GM19193 (cell line): Measurements from ENCODE around the gene GUCY1A2.

ENCODE experiments used
- POLR2A ChIP-seq: IDR thresholded peaks from 4 replicates; pipeline ENCODE4 v1.6.1; 2011; ENCODE audit not compliant: insufficient read depth, insufficient read length; ENCODE audit errors: extremely low read depth

The GUCY1A2 gene

DNA sequence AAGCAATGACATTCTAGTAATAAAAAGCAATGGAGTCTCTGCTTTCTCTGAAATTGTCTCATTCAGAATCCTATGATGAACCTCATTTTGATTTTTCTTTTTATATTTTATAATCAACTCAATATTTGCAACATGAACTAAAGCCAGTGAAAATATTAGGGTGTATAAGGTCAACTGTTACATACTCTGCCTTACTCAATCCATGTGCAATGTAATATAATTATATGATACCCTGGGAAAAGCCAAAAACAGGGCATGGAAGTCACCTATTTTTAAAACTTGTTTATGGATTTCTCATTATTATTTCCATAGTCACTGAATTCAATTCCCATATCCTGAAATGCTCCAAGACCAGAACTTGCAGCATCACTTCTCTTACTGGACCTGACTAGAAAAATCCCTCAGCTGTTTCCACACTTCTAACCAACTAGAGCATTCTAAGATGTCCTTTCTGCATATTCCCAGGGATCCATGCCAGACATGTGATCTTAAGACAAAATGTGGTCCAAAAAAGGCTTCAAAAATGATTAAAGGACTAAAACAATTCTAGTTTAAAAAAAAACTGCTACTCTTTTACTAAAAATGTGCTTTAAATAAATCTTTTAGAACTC lies 97.3 kb downstream of the GUCY1A2 start:
- no peak for TF ChIP-seq POLR2A

DNA sequence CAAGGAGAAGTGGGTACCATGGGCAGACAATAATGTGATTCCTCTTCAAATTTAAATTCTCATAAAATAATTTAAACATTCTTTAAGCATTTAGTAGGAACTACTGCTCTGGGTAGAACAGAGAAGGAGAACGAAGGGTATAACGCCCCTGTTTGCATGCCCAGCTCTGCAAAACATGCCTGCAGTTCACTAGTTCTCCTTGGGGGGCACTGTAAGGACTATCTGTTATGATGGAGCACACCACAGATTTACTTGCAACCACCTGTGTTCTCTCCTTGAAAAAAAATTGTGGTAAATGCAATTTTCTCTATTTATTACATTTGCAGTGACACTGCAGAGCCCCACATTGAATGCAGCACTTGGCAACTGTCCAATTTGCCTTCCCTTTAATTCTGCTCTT lies 100.3 kb downstream of the GUCY1A2 start:
- TF ChIP-seq POLR2A: no peak

DNA sequence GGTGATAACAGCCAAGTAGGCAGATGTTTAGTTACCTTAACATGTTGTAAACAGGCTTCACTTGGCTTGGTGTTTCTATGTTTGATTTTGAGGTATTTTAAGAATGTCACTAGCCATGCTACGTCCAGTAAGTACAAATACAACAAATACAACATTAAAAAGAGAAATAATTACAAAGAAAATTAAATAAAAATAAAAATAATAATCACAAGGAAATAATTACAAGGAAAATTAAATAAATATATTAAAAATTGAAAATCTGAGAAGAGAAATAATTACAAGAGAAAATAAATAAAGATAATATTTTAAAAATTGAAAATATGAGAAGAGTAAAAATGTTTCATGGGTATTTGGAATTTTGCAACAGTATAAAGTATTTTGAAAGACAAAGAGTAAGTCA lies 103.9 kb downstream of the GUCY1A2 start:
- TF ChIP-seq POLR2A: no peak

DNA sequence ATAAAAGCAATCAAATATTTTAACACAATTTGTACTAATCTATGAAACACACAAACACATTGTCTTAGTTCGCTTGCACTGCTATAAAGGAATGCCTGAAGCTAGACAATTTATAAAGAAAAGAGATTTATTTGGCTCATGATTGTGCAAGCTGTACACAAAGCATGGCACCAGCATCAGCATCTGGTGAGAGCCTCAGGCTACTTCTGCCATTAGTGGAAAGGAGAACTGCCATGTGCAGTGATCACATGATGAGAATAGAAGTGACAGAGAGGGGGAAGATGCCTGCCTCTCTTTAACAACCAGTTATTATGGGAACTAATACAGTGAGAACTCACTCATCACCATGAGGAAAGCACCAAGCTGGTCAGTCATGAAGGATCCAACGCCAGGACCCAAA lies 105.1 kb downstream of the GUCY1A2 start:
- TF ChIP-seq POLR2A: no peak

DNA sequence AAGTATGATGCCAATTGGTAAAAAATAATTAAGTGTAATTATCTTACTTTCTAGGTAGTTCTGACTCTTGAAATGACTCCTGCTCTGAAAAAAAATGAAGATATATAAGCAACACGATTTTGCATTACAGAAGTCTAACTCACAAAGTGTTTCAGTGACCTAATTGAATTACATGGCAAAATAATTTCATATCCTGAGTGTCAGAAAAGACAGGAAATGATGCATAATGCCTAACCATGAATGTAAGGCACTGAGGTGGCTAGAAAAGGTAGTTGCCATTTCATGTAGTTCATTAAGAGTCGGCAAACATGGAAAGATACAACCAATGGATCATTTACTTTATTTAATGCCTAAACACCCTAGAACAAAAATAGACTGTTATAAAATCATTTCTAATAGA lies 113.5 kb downstream of the GUCY1A2 start:
- TF ChIP-seq POLR2A: no peak

DNA sequence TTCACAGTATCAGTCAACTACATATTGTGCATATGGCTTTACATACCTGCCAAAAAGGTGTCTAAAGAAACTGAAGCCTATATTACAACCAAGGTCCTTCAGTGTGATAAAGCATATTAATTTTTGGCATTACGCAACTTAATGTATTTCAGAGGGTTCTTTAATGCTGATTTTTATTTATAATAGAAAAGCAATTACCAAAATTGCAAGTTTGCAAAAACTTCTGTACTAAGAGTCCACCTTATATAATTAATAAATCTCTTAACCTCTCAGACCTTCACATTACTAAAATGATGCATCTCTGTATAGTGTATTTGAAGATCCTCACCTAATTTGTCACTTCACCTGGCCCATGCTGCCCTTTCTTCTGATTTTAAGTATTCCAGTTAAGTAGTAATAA lies 128.6 kb downstream of the GUCY1A2 start:
- no peak for TF ChIP-seq POLR2A

DNA sequence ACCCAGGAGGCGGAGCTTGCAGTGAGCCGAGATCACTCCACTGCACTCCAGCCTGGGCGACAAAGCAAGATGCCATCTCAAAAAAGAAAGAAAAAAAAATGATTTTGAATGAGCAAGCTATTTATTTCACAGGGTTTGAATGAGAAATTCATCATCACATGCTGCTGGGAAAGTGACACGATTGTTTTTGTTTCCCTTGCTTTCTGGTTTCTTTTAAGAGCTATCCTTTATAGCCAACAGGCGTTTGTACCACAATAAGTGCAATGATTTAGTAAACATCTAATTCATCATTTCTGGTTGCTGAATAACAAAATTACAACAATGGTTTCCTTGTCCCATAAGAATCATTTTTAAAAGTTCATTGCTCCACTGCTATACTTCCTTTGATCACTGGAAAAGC lies 129.9 kb downstream of the GUCY1A2 start:
- no peak for TF ChIP-seq POLR2A

DNA sequence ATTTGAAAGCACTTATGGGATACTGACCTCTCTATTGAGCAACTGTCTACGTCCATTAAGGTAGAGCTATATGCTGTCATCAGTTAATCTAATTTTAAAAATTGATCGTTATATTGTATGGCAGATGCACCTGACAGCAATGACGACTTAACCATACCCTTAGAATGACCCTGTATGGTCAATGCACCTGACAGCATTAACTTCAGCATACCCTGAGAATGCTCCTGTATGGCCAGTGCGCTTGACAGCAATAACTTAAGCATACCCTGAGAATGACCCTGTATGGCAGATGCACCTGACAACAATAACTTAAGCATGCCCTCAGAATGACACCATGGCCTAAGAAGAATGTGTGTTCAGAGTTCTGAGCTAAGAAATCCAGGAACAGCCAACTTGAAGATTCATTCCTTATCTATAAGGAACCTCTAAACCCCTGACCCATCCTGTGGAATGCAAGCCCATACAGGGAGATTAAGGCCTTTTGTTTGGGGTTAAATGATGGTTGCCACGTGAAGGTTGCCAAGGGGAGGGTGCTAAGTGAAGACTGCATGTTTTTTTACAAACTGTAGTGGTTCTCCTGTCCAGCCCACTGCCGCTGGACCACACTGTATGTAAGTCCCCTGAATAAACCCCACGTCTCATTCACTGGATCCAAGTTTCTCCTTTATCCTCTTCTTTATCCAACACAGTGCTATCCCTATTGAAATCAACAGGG lies 138.3 kb downstream of the GUCY1A2 start:
- TF ChIP-seq POLR2A: no peak

DNA sequence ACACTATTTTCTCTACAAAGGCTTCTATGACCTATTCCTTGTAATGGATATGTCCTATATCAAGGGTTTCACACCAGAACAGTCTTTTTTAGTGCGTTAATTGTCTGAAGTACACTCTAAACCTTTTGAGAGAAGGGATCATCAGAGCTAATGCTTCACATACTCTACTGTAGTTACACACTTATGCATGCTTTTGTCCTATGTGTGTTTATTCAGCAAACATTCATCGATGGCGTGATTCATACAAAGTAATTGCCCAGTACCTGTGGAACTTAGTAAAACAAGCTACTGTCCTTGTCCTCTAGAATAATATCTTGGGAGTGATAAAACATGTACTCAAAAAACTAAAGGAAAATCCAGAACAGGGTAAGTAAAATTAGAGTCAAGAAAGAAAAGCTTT lies 139.2 kb downstream of the GUCY1A2 start:
- no peak for TF ChIP-seq POLR2A

DNA sequence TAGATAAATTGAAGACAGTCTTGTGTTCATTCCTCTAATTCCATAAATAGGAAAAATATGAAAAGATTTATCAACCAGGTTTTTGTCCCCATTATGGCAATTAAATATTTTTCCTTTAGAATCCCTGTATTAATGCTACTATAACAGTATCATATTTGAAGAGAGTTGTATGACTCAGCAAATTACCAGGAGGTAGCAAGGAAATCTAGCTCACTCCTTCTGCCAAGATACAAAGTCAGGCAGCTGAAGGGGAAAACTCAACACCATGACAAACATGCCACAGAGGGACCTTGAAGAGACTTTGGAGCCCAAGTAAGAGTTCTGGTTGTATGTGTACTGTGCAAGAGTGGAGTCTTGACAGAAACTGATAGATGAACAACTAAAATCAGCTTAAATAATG lies 143.3 kb downstream of the GUCY1A2 start:
- no peak for TF ChIP-seq POLR2A

DNA sequence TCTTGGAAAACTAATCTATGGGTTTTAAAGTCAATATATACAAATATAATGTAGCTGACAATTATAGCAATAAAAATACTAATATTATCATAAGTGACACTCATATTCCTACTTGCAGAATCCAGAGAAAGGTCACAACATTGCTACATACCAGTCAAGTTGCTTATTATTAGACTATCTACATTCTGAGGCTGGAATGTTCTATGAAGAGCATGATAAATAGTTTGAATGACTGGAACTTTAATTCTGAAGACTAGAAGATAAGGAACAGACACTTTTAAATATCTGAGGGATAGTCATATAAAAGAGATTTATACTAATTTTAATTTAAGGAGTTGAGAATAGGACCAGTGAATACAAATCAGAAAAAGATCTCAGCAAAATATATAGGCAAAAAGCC lies 146.0 kb downstream of the GUCY1A2 start:
- TF ChIP-seq POLR2A: no peak

DNA sequence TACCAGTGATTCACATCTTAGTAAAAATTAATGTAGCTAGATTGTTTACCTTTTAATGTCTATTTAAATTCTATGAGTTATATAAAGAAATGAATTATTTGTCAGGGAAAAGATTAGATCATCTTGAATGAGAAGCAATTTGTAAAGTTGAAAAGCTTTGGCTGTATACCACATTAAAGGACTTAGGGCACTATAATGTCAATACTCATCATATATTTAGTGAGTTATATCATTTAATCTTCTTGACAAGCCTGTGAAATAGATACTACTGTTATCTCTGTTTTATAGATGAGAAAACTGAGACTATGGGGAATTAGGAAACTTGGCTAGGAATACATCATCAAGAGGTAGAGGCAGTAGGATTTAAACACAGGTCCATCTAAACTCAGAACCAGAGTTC lies 160.1 kb downstream of the GUCY1A2 start:
- TF ChIP-seq POLR2A: no peak

DNA sequence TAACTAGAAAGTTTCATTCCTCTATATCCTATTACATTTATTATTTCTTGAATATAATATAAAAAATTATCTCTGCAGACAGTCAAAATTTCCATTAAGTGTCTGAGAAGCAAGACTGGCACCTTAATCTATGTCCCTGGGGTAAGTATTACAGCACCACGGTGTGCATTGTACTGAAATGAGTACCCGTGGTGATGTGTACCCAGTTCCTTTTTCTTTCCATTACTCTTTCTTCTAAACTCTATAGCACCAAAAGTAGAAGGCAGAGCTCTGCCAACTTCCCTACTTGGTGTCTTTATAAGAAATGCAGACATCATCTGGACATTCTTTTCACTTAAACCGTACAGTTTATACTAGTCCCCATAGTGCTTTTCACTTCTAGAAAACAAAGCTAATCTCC lies 161.7 kb downstream of the GUCY1A2 start:
- TF ChIP-seq POLR2A: no peak

DNA sequence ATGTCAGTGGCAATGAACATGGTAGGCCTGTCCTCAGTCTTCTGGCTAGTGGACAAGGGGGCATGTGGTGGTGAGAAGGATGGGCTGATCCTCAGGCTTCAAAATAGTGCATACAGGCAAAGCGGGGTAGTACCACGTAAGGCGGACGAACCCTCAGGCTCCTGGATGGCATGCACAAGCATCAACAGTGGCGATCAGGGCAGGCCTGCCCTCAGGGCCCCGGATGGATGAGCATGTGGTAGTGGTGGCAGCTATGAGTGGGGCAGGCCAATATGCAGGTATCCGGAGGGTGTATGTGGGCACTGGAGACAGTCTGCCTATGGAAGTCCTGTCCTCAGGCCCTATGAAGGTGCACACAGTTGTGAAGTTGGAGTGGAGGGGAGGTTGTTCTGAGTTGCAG lies 163.8 kb downstream of the GUCY1A2 start:
- no peak for TF ChIP-seq POLR2A

DNA sequence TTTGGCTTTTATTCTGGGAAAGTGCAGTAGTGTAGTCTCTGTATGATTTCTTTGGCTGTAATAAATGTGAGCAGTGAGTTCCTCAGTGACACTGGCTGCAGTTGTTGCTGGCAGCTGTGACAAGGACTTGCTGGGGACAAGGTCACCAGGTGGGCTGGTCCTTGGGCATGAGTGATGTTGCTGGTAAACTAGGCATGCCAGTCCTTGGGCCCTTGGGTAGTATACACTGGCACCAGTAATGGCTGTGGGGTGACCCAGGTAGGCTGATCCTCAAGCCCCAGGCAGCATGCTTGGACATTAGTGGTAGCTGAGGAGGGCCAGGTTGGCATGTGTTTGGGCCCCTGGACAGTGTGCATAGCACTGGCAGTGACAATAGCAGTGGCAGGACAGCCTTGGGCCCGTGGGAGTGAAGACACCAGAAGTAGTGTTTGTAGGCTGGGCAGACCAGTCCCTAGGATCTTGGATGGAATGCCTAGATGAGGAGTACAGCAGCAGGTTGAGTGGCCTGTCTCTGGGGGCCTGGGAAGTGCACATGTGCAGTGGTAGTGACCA lies 164.3 kb downstream of the GUCY1A2 start:
- TF ChIP-seq POLR2A: no peak

DNA sequence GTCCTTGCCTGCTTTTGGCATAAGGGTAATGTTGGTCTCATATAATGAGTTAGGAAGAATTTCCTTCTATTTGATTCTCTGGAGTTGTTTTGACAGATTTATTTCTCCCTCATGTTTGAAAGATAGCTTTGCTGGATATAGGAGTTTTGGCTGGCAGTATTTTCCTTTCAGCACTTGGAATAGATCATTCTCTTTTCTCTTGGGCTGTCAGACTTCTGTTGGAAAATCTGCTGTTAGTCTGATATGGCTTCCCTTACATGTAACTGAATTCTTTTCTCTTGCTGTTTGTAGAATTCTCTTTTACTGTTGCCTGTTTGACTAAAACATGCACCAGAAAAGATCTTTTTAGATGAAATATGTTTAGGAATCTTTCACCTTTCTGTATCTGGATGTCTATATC lies 165.5 kb downstream of the GUCY1A2 start:
- no peak for TF ChIP-seq POLR2A

DNA sequence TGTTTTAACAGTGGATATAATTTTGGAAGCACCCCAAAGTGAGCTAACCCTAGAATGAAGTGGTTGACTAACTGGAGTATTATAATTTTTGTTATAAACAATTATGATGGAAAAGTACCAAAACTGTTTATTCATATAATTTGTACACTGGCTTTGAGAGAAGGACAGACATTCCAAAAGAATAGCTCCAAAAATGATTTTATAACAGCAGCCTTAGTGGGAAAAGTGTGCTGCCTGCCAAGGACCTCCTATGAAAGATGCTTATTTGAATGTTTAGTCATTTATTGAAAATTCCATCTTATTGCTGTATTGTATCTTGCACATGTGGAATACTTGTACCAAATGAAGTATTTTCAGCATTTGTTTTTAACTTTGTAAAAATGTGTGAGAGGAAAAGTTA lies 169.8 kb downstream of the GUCY1A2 start:
- no peak for TF ChIP-seq POLR2A

DNA sequence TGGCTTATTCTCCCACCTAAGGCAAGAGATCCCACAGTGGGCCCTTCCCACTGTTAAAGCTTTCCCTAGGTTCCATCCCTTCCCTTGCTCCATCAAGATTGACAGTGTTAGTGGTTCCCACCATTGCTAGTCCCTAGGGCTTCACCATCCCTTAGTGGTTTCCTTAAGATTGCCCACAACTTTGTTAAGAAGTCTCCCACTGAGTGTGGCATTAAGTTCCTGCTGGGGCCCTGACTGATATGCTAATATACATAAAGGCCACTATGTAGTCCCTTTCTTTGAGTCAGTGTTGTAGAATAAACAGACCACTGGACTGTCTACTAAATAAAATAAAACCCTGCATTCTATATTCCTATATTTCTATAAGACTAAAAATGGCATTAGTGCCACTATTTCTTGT lies 176.1 kb downstream of the GUCY1A2 start:
- no peak for TF ChIP-seq POLR2A

DNA sequence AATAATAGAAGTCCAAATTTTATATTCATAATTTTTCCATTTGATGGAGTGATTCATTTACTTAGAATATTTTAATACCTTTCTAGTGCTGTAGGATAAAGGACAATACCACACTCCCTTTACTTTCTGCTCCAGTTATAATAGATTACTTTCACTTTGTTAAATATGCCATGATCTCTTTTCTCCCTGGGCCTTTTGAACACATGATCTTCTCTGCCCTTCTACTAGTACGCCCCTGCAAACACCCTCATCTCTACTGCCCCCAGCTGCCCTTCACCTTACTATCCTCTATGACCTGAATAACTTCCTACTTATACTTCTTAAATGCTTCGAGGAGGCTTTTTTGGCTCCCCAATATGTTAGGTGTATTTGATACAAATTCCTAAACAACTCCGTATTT lies 177.3 kb downstream of the GUCY1A2 start:
- TF ChIP-seq POLR2A: no peak
